Epithelial cell of proximal tubule (primary cell): ENCODE data around the gene S1PR3. TPM values are rescaled to one million over a fixed set of nuclear protein-coding genes. Genes with fewer than 3 reads are reported as not detected.

Experiments used
- DNase-seq: peaks from one replicate; pipeline ENCODE4 v3.0.0-alpha.2; 2011; ENCODE audit warnings: low read depth
- H3K4me3 ChIP-seq: 2 replicates; pipeline ENCODE4 v1.5.1; 2011; ENCODE audit warnings: low read depth, mild to moderate bottlenecking, low read length
- total RNA-seq: library from RNA; depleted of rRNA; stranded (reverse); fragments of >200 nt; gene quantifications from 2 replicates; pipeline ENCODE4 v1.2.3, GENCODE V29; 2015
- TF ChIP-seq, protein P1 (sequence below): conservative IDR thresholded peaks from 2 replicates; pipeline ENCODE4 v1.5.1; 2012; ENCODE audit warnings: low read depth, mild to moderate bottlenecking, low read length

The S1PR3 gene
- total RNA-seq, 1 donor from 2014 or later = 2.6 TPM

DNA sequence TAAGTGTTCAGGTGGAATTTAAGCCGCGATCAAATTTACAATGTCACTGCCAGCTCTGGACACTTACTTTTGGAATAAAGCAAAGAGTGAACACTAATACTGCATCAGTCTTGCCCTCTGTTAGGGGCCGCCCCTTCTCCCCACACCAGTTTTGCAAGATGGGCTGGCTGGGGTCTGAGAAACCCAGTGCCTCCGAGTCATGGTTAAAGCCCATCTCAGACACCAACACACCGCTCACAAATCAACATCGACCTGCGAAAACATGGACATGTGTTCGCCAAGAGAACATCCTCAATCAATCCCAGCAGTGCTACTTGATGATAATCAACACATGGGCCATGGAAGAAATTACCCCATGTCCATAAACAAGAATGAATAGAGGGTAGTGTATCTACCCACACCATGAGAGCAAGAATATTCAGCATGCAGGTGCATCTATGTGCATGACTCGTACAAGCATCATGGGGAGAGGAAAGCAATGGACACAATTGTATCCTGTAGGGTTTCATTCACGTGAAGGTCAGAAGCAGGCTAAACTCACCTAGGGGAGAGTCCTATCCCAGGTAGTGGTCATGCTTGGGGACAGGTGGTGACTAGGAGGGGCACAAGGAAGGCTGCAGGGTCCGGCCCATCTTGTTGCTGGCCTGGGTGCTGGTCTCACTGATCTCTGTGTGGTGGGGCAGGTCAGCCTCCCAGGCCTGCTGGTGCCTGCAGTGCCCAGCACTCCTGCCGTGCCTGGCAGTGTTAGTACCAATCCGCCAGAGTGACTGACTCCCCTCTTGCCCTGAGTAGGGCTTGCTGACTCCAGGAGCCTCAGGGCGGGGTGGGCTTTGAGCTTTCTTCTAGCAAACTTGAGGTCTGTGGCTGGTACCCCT is 5.0 kb downstream of the S1PR3 start:
- DNase-seq = no peak
- TF ChIP-seq, protein P1, sequence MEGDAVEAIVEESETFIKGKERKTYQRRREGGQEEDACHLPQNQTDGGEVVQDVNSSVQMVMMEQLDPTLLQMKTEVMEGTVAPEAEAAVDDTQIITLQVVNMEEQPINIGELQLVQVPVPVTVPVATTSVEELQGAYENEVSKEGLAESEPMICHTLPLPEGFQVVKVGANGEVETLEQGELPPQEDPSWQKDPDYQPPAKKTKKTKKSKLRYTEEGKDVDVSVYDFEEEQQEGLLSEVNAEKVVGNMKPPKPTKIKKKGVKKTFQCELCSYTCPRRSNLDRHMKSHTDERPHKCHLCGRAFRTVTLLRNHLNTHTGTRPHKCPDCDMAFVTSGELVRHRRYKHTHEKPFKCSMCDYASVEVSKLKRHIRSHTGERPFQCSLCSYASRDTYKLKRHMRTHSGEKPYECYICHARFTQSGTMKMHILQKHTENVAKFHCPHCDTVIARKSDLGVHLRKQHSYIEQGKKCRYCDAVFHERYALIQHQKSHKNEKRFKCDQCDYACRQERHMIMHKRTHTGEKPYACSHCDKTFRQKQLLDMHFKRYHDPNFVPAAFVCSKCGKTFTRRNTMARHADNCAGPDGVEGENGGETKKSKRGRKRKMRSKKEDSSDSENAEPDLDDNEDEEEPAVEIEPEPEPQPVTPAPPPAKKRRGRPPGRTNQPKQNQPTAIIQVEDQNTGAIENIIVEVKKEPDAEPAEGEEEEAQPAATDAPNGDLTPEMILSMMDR = no peak
- H3K4me3 ChIP-seq = no peak overlapping the region

DNA sequence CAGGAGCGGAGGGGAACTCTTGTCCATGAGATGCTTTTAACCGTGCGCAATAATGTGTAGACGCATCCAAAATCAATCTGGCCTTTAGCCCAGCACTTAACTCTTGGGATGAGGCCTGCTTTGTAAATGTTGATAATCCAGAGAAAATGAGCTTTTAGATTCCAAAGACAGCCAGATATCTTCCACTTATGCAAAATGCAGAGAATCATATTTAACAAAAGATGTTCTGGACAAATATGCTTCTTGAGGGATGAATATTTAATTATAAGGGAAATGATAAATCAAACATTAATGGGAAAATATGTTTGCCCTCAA is 5.6 kb downstream of the S1PR3 start:
- no peak for DNase-seq
- H3K4me3 ChIP-seq = no peak overlapping the region
- TF ChIP-seq, protein P1 = no peak

DNA sequence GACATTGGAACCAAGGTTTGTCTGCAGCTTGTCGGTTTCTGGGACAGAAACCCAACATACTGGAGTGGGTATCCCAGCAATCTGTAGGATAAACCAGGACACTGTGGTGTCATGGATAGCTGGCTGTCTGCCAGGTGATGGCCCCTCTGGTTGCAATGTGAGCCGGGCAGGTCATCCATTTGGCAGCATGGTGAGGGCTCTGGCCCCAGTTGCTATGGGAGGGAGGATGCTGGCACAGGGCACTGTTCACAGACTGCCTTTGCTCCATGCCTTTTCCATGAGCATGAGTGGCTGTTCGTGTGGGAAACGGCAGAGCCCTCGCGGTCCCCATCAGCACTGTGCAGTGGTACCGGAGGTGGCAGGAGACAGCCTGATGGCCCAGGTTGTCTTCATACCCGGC is 6.4 kb downstream of the S1PR3 start:
- no peak for DNase-seq
- no peak overlapping the region for H3K4me3 ChIP-seq
- TF ChIP-seq, protein P1 = no peak

DNA sequence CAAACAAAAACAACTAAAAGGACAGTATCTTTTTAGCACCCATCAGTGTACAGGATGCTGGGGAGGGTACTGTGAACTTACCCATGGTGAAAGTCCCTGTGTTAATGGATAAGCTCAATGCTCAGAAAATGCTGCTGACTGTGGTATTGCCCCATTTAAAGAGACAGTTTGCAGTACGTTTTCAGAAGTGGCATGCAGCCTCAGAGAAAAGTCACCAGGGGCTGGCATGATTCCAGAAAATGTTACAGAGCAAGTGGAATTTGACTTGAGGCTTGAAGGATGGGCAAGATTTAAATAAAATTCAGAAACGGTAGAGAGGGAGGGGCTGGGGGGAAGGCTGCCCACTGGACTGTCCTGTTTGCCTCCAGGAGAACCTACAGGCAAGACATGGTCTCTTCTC is 7.2 kb downstream of the S1PR3 start:
- peak; percentile 32 for DNase-seq
- no peak overlapping the region for H3K4me3 ChIP-seq
- TF ChIP-seq, protein P1 = no peak

DNA sequence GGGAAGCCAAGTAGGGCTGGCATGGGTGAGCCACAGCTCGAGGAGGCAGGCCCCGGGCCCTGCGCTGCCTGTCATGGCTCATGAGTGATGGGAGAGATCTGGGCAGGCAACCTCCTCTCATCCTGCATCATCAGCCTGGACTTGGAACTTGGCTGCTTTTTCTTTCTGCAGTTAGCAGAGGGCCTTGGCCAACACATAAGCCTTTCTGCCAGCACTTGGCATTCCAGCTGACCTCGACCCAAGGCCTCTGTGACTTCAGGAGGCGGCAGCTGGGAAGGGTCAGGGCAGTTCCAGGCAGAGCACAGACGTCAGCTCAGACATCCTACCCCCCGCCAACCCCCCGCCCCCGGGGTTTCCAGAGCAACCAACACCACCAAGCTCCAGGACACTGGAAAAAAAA is 7.6 kb downstream of the S1PR3 start:
- no peak overlapping the region for H3K4me3 ChIP-seq
- TF ChIP-seq, protein P1 = no peak
- DNase-seq = no peak

DNA sequence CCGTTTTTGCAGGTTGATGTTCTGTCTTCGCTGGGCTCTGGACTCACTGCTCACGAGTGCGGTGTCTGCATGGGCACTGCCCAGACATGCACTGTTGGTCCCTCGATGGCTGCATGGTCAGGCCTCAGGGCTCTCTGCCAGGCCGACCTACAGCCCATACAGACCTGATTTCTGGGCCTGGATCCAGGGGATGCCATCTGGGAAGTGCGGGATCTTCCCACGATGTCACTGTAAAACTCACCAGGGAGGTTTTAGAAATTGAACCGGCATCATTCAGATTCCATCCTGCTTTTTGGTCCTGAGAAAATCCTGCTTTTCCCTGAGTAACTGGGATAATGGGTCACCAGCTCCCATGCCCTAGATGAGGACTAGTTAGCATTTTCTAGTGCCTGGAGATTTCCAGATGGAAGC is 9.1 kb downstream of the S1PR3 start:
- TF ChIP-seq, protein P1 = no peak
- no peak for DNase-seq
- H3K4me3 ChIP-seq = no peak overlapping the region
